ENCODE results near the gene GPNMB.

GPNMB gene

GRCh38 chr7:23232966-23233365, 13.6 kb upstream of the GPNMB start:
- DNase-seq = no peak

- no peak for DNase-seq
These were observed 11.8 kb upstream of the GPNMB start for GRCh38 chr7:23234569-23235296.

GRCh38 chr7:23235813-23236221, 10.8 kb upstream of the GPNMB start:
- DNase-seq = no peak

GRCh38 chr7:23237000-23237399, 9.6 kb upstream of the GPNMB start:
- DNase-seq = no peak

GRCh38 chr7:23238983-23239652, 7.5 kb upstream of the GPNMB start:
- DNase-seq = no peak

- DNase-seq = no peak
These were observed 6.9 kb upstream of the GPNMB start for GRCh38 chr7:23239698-23240097.

GRCh38 chr7:23242321-23242720, 4.3 kb upstream of the GPNMB start:
- no peak for DNase-seq

GRCh38 chr7:23242935-23243334, 3.6 kb upstream of the GPNMB start:
- no peak for DNase-seq

GRCh38 chr7:23247046-23247602, 549 bp downstream of the GPNMB start:
- no peak for DNase-seq

GRCh38 chr7:23247603-23248335, 1.2 kb downstream of the GPNMB start:
- no peak for DNase-seq

- DNase-seq = no peak
These were observed 2.9 kb downstream of the GPNMB start for GRCh38 chr7:23249486-23249885.

GRCh38 chr7:23254051-23254681, 7.6 kb downstream of the GPNMB start:
- DNase-seq = no peak

- no peak for DNase-seq
These were observed 10.2 kb downstream of the GPNMB start for GRCh38 chr7:23256731-23257130.

GRCh38 chr7:23260371-23260770, 13.8 kb downstream of the GPNMB start:
- DNase-seq = no peak

GRCh38 chr7:23261843-23262452, 15.4 kb downstream of the GPNMB start:
- DNase-seq = peak; percentile 72

- no peak for DNase-seq
These were observed 18.4 kb downstream of the GPNMB start for GRCh38 chr7:23264916-23265458.

GRCh38 chr7:23266918-23267317, 20.3 kb downstream of the GPNMB start:
- no peak for DNase-seq

- DNase-seq = no peak
These were observed 20.8 kb downstream of the GPNMB start for GRCh38 chr7:23267357-23267756.

- DNase-seq = no peak
These were observed 21.6 kb downstream of the GPNMB start for GRCh38 chr7:23268167-23268566.

GRCh38 chr7:23268746-23269145, 22.2 kb downstream of the GPNMB start:
- DNase-seq = no peak

- no peak for DNase-seq
These were observed 25.7 kb downstream of the GPNMB start for GRCh38 chr7:23272275-23272674.

GRCh38 chr7:23273141-23273599, 26.6 kb downstream of the GPNMB start:
- DNase-seq = peak; percentile 96

Data from activated CD4-positive, alpha-beta T cell treated with anti-CD3 and anti-CD28 coated beads for 48 hours (primary cell).